ENCODE results near the gene RBM6. TPM values are rescaled to one million over a fixed set of nuclear protein-coding genes. Genes with fewer than 3 reads are reported as not detected.

Gene RBM6
- total and polyA plus RNA-seq, 9 of the 15 experiments (the other 6 are each of a cell fraction or from before 2014, with no cell fraction given), result 19.9 to 82.2 (median 57.8) TPM

DNA sequence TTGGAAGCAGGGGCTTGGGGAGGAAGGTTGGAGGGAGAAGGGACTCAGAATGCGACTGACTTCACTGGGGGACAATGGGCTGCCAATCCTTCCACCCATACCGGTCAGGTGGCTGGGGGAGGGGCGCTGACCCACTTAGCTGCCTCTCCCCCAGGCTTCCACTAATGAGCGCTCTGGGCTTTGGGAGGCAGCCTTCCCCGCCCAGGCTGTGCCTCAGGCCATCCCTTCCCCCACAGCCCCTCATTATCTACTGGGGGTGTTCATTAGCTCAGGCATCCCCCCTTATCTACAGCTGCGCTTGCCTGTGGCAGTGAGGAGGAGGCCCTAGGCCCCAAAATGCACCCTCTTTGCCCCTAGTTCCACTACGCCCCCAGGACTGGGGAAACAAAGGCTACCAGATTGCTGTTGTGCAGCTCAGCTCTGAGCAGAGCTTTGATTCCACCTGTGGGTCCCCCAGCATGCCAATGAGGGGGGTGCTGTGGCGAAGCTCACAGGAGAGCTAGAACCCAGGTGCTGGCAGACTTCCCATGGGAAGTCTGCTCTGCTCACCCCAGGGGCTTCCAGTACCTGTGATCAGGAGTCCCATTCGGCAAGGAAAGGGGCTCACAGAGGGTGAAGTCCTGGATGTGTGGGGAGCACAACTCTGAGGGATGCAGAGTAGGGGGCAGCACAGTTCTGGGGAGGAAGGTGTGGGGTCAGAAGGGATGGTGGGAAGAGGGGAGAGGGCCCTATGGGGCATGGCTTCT is 185.8 kb downstream of the RBM6 start (continued):
- TF ChIP-seq, protein P1, sequence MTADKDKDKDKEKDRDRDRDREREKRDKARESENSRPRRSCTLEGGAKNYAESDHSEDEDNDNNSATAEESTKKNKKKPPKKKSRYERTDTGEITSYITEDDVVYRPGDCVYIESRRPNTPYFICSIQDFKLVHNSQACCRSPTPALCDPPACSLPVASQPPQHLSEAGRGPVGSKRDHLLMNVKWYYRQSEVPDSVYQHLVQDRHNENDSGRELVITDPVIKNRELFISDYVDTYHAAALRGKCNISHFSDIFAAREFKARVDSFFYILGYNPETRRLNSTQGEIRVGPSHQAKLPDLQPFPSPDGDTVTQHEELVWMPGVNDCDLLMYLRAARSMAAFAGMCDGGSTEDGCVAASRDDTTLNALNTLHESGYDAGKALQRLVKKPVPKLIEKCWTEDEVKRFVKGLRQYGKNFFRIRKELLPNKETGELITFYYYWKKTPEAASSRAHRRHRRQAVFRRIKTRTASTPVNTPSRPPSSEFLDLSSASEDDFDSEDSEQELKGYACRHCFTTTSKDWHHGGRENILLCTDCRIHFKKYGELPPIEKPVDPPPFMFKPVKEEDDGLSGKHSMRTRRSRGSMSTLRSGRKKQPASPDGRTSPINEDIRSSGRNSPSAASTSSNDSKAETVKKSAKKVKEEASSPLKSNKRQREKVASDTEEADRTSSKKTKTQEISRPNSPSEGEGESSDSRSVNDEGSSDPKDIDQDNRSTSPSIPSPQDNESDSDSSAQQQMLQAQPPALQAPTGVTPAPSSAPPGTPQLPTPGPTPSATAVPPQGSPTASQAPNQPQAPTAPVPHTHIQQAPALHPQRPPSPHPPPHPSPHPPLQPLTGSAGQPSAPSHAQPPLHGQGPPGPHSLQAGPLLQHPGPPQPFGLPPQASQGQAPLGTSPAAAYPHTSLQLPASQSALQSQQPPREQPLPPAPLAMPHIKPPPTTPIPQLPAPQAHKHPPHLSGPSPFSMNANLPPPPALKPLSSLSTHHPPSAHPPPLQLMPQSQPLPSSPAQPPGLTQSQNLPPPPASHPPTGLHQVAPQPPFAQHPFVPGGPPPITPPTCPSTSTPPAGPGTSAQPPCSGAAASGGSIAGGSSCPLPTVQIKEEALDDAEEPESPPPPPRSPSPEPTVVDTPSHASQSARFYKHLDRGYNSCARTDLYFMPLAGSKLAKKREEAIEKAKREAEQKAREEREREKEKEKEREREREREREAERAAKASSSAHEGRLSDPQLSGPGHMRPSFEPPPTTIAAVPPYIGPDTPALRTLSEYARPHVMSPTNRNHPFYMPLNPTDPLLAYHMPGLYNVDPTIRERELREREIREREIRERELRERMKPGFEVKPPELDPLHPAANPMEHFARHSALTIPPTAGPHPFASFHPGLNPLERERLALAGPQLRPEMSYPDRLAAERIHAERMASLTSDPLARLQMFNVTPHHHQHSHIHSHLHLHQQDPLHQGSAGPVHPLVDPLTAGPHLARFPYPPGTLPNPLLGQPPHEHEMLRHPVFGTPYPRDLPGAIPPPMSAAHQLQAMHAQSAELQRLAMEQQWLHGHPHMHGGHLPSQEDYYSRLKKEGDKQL (CRISPR knock-in tag; IDR thresholded peaks at IDR 0.05; ENCODE audit: borderline replicate concordance), result no peak
- no peak for TF ChIP-seq PHF20 (IDR thresholded peaks at IDR 0.05; ENCODE audit: partially characterized antibody)
- TF ChIP-seq ZNF75A (CRISPR knock-in tag; IDR thresholded peaks at IDR 0.05), result no peak
- no peak for TF ChIP-seq SMC3 (conservative IDR thresholded peaks at IDR 0.05; ENCODE audit: insufficient read depth, low read depth, low read length)
- TF ChIP-seq MAFG (tag; conservative IDR thresholded peaks at IDR 0.05), result no peak
